Measurements from ENCODE around the gene CHL1.

CHL1 gene

GRCh38 chr3:426072-426471 is 229.5 kb downstream of the CHL1 start:
- Histone ChIP-seq H3K4me2 (ENCODE audit: insufficient read depth, low read length) (no peak overlapping the region), H4K20me1 (ENCODE audit: insufficient read depth, low read length) (no peaks in the 10 kb centered on the region), H3K9ac (ENCODE audit: low read depth, low read length) (no peak overlapping the region), H3K9me3 (ENCODE audit: insufficient read depth, low read length, severe bottlenecking) (no peaks in the 10 kb centered on the region), H3K79me2 (ENCODE audit: insufficient read depth, low read length) (no peaks in the 10 kb centered on the region), H3K27me3 (ENCODE audit: insufficient read depth, low read length, poor library complexity) (no peaks in the 10 kb centered on the region), H3K36me3 (ENCODE audit: insufficient read depth, low read length) (no peaks in the 10 kb centered on the region), H2AFZ (ENCODE audit: low read depth, low read length) (no peak overlapping the region), H3K4me3 (ENCODE audit: low read depth in 1 of 2, low read length in 2 of 2) (no peak overlapping the region), H3K4me1 (ENCODE audit: insufficient read depth, low read length) (no peaks in the 10 kb centered on the region), H3K27ac (ENCODE audit: low read length) (no peak overlapping the region)
- DNase-seq: no peak
- ATAC-seq (ENCODE audit: insufficient read depth, low read depth): no peak
- TF ChIP-seq CTCF (IDR thresholded peaks at IDR 0.05; ENCODE audit: borderline replicate concordance, extremely low read depth, low read length, poor library complexity, severe bottlenecking) (no peak), EZH2 (IDR thresholded peaks at IDR 0.05; ENCODE audit: borderline replicate concordance, low read depth, low read length, severe bottlenecking) (no peak)

DNA sequence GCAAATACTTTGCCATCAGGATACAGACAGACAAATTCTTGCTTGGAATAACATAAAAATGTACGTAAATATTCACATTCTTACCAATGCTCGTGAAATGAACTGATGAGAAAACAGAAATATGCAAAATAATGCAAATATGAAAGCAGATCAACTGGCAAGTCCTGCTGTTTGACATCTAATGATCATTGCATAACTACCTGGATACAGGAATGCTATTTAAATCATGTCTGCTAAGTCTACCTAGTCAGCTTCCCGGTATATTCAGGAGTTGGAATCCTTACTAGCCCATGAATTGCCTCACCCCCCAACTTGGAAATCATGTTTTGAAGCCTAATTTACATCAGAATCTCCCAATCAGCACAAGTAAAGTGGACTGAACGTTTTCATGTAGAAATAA is 230.6 kb downstream of the CHL1 start:
- no peak overlapping the region for H3K9ac ChIP-seq (ENCODE audit: low read depth, low read length)
- no peaks in the 10 kb centered on the region for H3K4me1 ChIP-seq (ENCODE audit: insufficient read depth, low read length)
- H3K27ac ChIP-seq (ENCODE audit: low read length): no peak overlapping the region
- H3K4me3 ChIP-seq (ENCODE audit: low read depth in 1 of 2, low read length in 2 of 2): no peak overlapping the region
- no peak for DNase-seq
- H3K9me3 ChIP-seq (ENCODE audit: insufficient read depth, low read length, severe bottlenecking): no peaks in the 10 kb centered on the region
- H4K20me1 ChIP-seq (ENCODE audit: insufficient read depth, low read length): no peaks in the 10 kb centered on the region
- H3K79me2 ChIP-seq (ENCODE audit: insufficient read depth, low read length): no peaks in the 10 kb centered on the region
- H3K4me2 ChIP-seq (ENCODE audit: insufficient read depth, low read length): no peak overlapping the region
- no peaks in the 10 kb centered on the region for H3K27me3 ChIP-seq (ENCODE audit: insufficient read depth, low read length, poor library complexity)
- no peak for ATAC-seq (ENCODE audit: insufficient read depth, low read depth)
- TF ChIP-seq CTCF (IDR thresholded peaks at IDR 0.05; ENCODE audit: borderline replicate concordance, extremely low read depth, low read length, poor library complexity, severe bottlenecking) (no peak), EZH2 (IDR thresholded peaks at IDR 0.05; ENCODE audit: borderline replicate concordance, low read depth, low read length, severe bottlenecking) (no peak)
- no peaks in the 10 kb centered on the region for H3K36me3 ChIP-seq (ENCODE audit: insufficient read depth, low read length)
- no peak overlapping the region for H2AFZ ChIP-seq (ENCODE audit: low read depth, low read length)

- Histone ChIP-seq H4K20me1 (ENCODE audit: insufficient read depth, low read length) (no peaks in the 10 kb centered on the region), H3K4me1 (ENCODE audit: insufficient read depth, low read length) (no peaks in the 10 kb centered on the region), H3K79me2 (ENCODE audit: insufficient read depth, low read length) (no peaks in the 10 kb centered on the region), H3K4me3 (ENCODE audit: low read depth in 1 of 2, low read length in 2 of 2) (no peak overlapping the region), H3K4me2 (ENCODE audit: insufficient read depth, low read length) (no peak overlapping the region), H3K9ac (ENCODE audit: low read depth, low read length) (no peak overlapping the region), H3K27ac (ENCODE audit: low read length) (no peak overlapping the region), H3K9me3 (ENCODE audit: insufficient read depth, low read length, severe bottlenecking) (no peaks in the 10 kb centered on the region), H3K27me3 (ENCODE audit: insufficient read depth, low read length, poor library complexity) (no peaks in the 10 kb centered on the region), H3K36me3 (ENCODE audit: insufficient read depth, low read length) (no peaks in the 10 kb centered on the region), H2AFZ (ENCODE audit: low read depth, low read length) (no peak overlapping the region)
- TF ChIP-seq CTCF (IDR thresholded peaks at IDR 0.05; ENCODE audit: borderline replicate concordance, extremely low read depth, low read length, poor library complexity, severe bottlenecking): no peak
- no peak for TF ChIP-seq EZH2 (IDR thresholded peaks at IDR 0.05; ENCODE audit: borderline replicate concordance, low read depth, low read length, severe bottlenecking)
- DNase-seq (no peak), ATAC-seq (ENCODE audit: insufficient read depth, low read depth) (no peak)
Observed at GRCh38 chr3:430186-430585, 233.6 kb downstream of the CHL1 start.

GRCh38 chr3:435161-435560 is 238.6 kb downstream of the CHL1 start:
- ATAC-seq (ENCODE audit: insufficient read depth, low read depth): no peak
- Histone ChIP-seq H3K79me2 (ENCODE audit: insufficient read depth, low read length) (no peaks in the 10 kb centered on the region), H3K9ac (ENCODE audit: low read depth, low read length) (no peak overlapping the region)

More at GRCh38 chr3:435161-435560, 238.6 kb downstream of the CHL1 start:
- no peak overlapping the region for H3K4me3 ChIP-seq (ENCODE audit: low read depth in 1 of 2, low read length in 2 of 2)
- no peak overlapping the region for H3K4me2 ChIP-seq (ENCODE audit: insufficient read depth, low read length)
- H3K27me3 ChIP-seq (ENCODE audit: insufficient read depth, low read length, poor library complexity): no peaks in the 10 kb centered on the region
- no peak overlapping the region for H2AFZ ChIP-seq (ENCODE audit: low read depth, low read length)
- no peaks in the 10 kb centered on the region for H3K36me3 ChIP-seq (ENCODE audit: insufficient read depth, low read length)
- no peak for DNase-seq
- no peaks in the 10 kb centered on the region for H3K4me1 ChIP-seq (ENCODE audit: insufficient read depth, low read length)
- no peak for TF ChIP-seq EZH2 (IDR thresholded peaks at IDR 0.05; ENCODE audit: borderline replicate concordance, low read depth, low read length, severe bottlenecking)
- no peak for TF ChIP-seq CTCF (IDR thresholded peaks at IDR 0.05; ENCODE audit: borderline replicate concordance, extremely low read depth, low read length, poor library complexity, severe bottlenecking)
- no peaks in the 10 kb centered on the region for H3K9me3 ChIP-seq (ENCODE audit: insufficient read depth, low read length, severe bottlenecking)
- no peaks in the 10 kb centered on the region for H4K20me1 ChIP-seq (ENCODE audit: insufficient read depth, low read length)
- H3K27ac ChIP-seq (ENCODE audit: low read length): no peak overlapping the region

Measured in DND-41 (cell line).